ENCODE measurements around the gene CFAP47.
"Not testable (repeated sequence)": the region's sequence is repeated elsewhere in the genome, so short reads cannot be mapped to it uniquely, and the experiment has no call there.

The CFAP47 gene

DNA sequence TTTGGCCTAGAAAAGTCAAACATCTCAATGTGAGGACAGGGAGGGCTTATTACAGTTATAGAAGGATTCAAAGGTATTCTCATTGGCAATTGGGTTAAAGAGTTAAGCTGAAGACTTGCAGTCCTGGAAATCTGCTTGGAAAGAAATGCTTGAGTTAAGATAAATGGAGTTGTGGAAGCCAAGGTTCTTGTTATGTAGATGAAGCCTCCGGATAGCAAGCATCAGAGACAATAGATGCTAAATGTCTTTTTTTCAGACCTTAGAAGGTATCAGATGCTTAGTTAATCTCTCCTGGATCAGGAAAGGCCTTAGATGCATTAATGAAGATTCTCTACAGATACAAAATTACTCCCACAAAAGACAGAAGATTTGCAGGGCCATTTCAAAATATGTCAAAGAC lies 299.3 kb downstream of the CFAP47 start:
- no peak for TF ChIP-seq CTCF (IDR thresholded peaks at IDR 0.05; ENCODE audit: low read depth, low read length, missing control alignments)
- H3K4me3 ChIP-seq (ENCODE audit: low read depth, low read length): no peak overlapping the region
- DNase-seq (ENCODE audit: low read depth): no peak
- in situ Hi-C loops (cut with HindIII; ENCODE audit: low sequenced_read_pairs): no loop called here

DNA sequence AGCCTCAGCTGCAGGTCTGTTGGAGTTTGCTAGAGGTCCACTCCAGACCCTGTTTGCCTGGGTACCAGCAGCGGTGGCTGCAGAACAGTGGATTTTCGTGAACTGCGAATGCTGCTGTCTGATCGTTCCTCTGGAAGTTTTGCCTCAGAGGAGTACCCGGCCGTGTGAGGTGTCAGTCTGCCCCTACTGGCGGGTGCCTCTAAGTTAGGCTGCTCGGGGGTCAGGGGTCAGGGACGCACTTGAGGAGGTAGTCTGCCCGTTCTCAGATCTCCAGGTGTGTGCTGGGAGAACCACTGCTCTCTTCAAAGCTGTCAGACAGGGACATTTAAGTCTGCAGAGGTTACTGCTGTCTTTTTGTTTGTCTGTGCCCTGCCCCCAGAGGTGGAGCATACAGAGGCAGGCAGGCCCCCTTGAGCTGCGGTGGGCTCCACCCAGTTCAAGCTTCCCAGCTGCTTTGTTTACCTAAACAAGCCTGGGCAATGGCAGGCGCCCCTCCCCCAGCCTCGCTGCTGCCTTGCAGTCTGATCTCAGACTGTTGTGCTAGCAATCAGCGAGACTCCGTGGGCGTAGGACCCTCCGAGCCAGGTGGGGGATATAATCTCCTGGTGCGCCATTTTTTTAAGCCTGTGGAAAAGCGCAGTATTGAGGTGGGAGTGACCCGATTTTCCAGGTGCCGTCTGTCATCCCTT lies 315.4 kb downstream of the CFAP47 start:
- DNase-seq (ENCODE audit: low read depth); H3K4me3 ChIP-seq (ENCODE audit: low read depth, low read length); in situ Hi-C loops (cut with HindIII; ENCODE audit: low sequenced_read_pairs): not testable (repeated sequence)

DNA sequence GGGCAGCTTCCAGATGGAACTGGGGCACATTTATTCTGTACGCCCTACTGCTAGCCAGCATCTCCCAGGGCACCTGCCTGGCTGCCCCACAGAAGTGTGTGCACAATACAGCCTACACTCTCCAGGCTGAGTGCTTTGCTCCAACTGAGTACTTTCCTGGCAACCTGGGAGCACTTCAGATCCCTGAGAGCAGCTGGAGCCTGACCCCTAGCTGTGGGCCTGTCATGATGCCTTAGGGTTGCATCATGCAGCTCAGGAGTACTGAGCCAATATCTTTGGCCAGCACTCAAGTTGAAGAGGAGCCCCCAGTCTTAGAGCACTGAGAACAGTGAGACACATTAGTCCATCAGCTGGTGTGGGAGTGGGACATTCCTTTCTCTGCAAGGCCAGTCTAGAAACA lies 321.9 kb downstream of the CFAP47 start:
- no peak overlapping the region for H3K4me3 ChIP-seq (ENCODE audit: low read depth, low read length)
- in situ Hi-C loops (cut with HindIII; ENCODE audit: low sequenced_read_pairs): no loop called here
- DNase-seq (ENCODE audit: low read depth): no peak
- TF ChIP-seq CTCF (IDR thresholded peaks at IDR 0.05; ENCODE audit: low read depth, low read length, missing control alignments): no peak

DNA sequence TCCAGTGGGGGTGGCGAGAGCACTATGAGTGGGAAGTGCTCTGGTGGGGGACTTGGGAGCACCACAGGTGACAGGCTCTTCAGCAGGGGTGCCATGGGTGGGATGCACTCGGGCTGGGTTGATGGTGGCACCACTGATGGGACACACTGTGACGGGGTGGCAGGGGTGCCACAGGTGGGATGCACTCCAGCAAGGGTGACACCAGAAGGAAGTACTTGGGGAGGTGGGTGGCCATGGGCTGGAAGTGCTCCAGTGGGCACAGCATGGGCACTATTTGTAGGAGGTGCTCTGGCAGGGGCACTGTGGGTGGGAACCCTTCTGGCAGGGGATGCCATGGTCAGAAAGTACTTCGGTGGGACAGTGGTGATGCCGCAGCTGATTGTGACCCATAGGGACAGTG lies 346.6 kb downstream of the CFAP47 start:
- no peak for DNase-seq (ENCODE audit: low read depth)
- TF ChIP-seq CTCF (IDR thresholded peaks at IDR 0.05; ENCODE audit: low read depth, low read length, missing control alignments): no peak
- H3K4me3 ChIP-seq (ENCODE audit: low read depth, low read length): no peak overlapping the region
- in situ Hi-C loops (cut with HindIII; ENCODE audit: low sequenced_read_pairs): no loop called here

GRCh38 chrX:36310136-36310535 lies 390.6 kb downstream of the CFAP47 start:
- TF ChIP-seq CTCF (IDR thresholded peaks at IDR 0.05; ENCODE audit: low read depth, low read length, missing control alignments): no peak
- no peak overlapping the region for H3K4me3 ChIP-seq (ENCODE audit: low read depth, low read length)
- in situ Hi-C loops (cut with HindIII; ENCODE audit: low sequenced_read_pairs): no loop called here
- DNase-seq (ENCODE audit: low read depth): no peak

- no peak for TF ChIP-seq CTCF (IDR thresholded peaks at IDR 0.05; ENCODE audit: low read depth, low read length, missing control alignments)
- no peak overlapping the region for H3K4me3 ChIP-seq (ENCODE audit: low read depth, low read length)
- in situ Hi-C loops (cut with HindIII; ENCODE audit: low sequenced_read_pairs): no loop called here
- DNase-seq (ENCODE audit: low read depth): no peak
Measured at GRCh38 chrX:36314303-36314702, 394.8 kb downstream of the CFAP47 start.

DNA sequence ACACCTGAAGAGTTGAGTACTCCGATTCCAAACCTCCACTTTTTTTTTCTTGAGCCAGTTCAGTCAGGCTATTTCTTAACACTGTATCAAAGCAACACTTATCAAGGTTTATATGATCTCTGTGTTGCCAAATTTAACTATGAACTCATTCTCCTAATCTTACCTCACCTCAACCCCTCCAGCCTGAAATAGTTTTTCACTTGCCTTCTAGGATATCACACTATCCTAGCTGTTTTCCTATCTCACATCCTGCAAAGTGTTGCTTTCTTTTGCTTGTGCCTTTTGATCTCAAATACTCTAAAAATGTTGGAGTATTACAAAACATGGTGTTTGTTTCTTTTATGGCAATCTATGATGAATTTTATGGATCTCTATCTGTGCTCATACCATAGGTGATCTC lies 415.0 kb downstream of the CFAP47 start:
- no peak overlapping the region for H3K4me3 ChIP-seq (ENCODE audit: low read depth, low read length)
- no peak for TF ChIP-seq CTCF (IDR thresholded peaks at IDR 0.05; ENCODE audit: low read depth, low read length, missing control alignments)
- no peak for DNase-seq (ENCODE audit: low read depth)
- in situ Hi-C loops (cut with HindIII; ENCODE audit: low sequenced_read_pairs): no loop called here

All from astrocyte of the cerebellum (primary cell).